PFSK-1 (cell line): ENCODE results near the gene TMED8.

ENCODE experiments used
- POLR2AphosphoS5 ChIP-seq: IDR thresholded peaks from 2 replicates; pipeline ENCODE4 v1.6.1; 2012; ENCODE audit warnings: low read depth, mild to moderate bottlenecking, control low read depth, low read length, moderate library complexity
- REST ChIP-seq, 2 experiments: IDR thresholded peaks; 2 replicates each; pipeline versions ENCODE4 v1.6.1 to v1.8.0; 2011 to 2012; ENCODE audit warnings: low read depth in 2 of 2, low read length in 2 of 2, control low read depth in 1 of 2, inconsistent platforms in 1 of 2, mild to moderate bottlenecking in 1 of 2, moderate library complexity in 1 of 2; ENCODE audit not compliant: insufficient read depth in 1 of 2
- TAF1 ChIP-seq: IDR thresholded peaks from 2 replicates; pipeline ENCODE4 v1.6.1; 2012; ENCODE audit warnings: low read length, control low read depth, borderline replicate concordance; ENCODE audit not compliant: insufficient read depth

- TF ChIP-seq TAF1 (no peak), REST (IDR thresholded peaks at IDR 0.05; ENCODE audit: insufficient read depth in 1 of 2, low read depth in 2 of 2, low read length in 2 of 2) (no peak), POLR2AphosphoS5 (no peak)
Observed at GRCh38 chr14:77344377-77344996, 32.4 kb downstream of the TMED8 start.
